ENCODE measurements around the gene SYNE1. TPM values are rescaled to one million over a fixed set of nuclear protein-coding genes. Genes with fewer than 3 reads are reported as not detected.

SYNE1 gene
- polyA plus RNA-seq, 1 donor from 2014 or later: 38.5 TPM

DNA sequence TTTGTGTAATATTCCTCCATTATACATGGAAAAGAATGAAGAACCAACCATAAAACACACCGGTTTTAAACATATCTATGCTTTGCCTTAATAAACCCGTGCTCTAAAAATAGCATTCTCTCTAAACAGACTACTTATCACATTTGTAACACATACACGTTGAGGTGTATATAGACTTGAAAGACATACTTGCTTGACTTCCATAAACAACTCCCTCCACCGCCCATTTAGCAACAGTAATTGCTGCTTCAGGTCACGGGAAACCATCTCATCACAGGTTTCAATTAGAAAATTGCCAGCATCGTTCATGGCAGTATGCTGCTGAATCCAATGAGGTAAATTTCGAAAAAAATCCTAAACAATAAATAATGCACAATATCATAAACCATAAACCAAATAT, 174.0 kb downstream of the SYNE1 start:
- Histone ChIP-seq H3K27ac (ENCODE audit: low read length) (no peak overlapping the region), H3K9ac (ENCODE audit: low read length) (no peak overlapping the region), H3K79me2 (replicated peaks; ENCODE audit: insufficient read depth, low read length) (no peaks in the 10 kb centered on the region), H3K36me3 (ENCODE audit: insufficient read depth, low read length) (no peaks in the 10 kb centered on the region), H3K9me3 (ENCODE audit: low read length) (no peaks in the 10 kb centered on the region), H3F3A (ENCODE audit: insufficient read depth, low read length, poor library complexity, severe bottlenecking) (no peaks in the 10 kb centered on the region), H2AFZ (ENCODE audit: low read depth, low read length) (no peak overlapping the region), H3K9me2 (ENCODE audit: insufficient read depth, low read length) (no peaks in the 10 kb centered on the region), H3K4me2 (ENCODE audit: low read length) (no peak overlapping the region), H4K20me1 (ENCODE audit: insufficient read depth) (no peaks in the 10 kb centered on the region), H3K4me3 (ENCODE audit: low read length) (no peak overlapping the region), H3K27me3 (ENCODE audit: insufficient read depth, low read depth, low read length) (no peaks in the 10 kb centered on the region)
- TF ChIP-seq POLR2AphosphoS5 (IDR thresholded peaks at IDR 0.05) (no peak), TAF1 (IDR thresholded peaks at IDR 0.05; ENCODE audit: low read depth) (no peak), RAD21 (conservative IDR thresholded peaks at IDR 0.05) (no peak), EP300 (conservative IDR thresholded peaks at IDR 0.05; ENCODE audit: poor library complexity, severe bottlenecking) (no peak), MXI1 (conservative IDR thresholded peaks at IDR 0.05; ENCODE audit: poor library complexity, severe bottlenecking) (no peak), EZH2 (IDR thresholded peaks at IDR 0.05; ENCODE audit: borderline replicate concordance, insufficient read depth, low read length, poor library complexity, severe bottlenecking) (no peak), SMC3 (conservative IDR thresholded peaks at IDR 0.05; ENCODE audit: poor library complexity) (no peak)
- TF ChIP-seq, protein P1, sequence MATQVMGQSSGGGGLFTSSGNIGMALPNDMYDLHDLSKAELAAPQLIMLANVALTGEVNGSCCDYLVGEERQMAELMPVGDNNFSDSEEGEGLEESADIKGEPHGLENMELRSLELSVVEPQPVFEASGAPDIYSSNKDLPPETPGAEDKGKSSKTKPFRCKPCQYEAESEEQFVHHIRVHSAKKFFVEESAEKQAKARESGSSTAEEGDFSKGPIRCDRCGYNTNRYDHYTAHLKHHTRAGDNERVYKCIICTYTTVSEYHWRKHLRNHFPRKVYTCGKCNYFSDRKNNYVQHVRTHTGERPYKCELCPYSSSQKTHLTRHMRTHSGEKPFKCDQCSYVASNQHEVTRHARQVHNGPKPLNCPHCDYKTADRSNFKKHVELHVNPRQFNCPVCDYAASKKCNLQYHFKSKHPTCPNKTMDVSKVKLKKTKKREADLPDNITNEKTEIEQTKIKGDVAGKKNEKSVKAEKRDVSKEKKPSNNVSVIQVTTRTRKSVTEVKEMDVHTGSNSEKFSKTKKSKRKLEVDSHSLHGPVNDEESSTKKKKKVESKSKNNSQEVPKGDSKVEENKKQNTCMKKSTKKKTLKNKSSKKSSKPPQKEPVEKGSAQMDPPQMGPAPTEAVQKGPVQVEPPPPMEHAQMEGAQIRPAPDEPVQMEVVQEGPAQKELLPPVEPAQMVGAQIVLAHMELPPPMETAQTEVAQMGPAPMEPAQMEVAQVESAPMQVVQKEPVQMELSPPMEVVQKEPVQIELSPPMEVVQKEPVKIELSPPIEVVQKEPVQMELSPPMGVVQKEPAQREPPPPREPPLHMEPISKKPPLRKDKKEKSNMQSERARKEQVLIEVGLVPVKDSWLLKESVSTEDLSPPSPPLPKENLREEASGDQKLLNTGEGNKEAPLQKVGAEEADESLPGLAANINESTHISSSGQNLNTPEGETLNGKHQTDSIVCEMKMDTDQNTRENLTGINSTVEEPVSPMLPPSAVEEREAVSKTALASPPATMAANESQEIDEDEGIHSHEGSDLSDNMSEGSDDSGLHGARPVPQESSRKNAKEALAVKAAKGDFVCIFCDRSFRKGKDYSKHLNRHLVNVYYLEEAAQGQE (IDR thresholded peaks at IDR 0.05; ENCODE audit: borderline replicate concordance): no peak
- TF ChIP-seq, protein P2, sequence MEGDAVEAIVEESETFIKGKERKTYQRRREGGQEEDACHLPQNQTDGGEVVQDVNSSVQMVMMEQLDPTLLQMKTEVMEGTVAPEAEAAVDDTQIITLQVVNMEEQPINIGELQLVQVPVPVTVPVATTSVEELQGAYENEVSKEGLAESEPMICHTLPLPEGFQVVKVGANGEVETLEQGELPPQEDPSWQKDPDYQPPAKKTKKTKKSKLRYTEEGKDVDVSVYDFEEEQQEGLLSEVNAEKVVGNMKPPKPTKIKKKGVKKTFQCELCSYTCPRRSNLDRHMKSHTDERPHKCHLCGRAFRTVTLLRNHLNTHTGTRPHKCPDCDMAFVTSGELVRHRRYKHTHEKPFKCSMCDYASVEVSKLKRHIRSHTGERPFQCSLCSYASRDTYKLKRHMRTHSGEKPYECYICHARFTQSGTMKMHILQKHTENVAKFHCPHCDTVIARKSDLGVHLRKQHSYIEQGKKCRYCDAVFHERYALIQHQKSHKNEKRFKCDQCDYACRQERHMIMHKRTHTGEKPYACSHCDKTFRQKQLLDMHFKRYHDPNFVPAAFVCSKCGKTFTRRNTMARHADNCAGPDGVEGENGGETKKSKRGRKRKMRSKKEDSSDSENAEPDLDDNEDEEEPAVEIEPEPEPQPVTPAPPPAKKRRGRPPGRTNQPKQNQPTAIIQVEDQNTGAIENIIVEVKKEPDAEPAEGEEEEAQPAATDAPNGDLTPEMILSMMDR (IDR thresholded peaks at IDR 0.05; ENCODE audit: poor library complexity, severe bottlenecking): no peak

DNA sequence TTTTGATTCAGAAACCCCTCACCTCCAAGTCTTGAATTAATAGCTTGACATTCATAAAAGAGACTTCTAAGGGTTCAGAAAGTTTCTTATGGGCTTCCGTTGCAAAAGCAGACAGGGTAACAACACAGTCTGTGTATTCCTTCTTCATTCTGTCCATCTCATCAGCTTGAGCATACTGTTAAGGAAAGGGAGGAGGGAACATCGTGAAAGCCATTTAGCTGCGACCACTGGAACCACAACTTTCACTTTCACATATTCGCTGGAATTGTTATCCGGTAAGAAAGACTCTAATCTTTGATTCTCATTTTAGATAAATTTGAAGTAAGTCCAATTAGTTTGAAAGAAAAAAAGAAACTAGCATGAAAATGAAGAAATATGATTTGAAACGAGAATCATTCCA, 174.4 kb downstream of the SYNE1 start:
- H3K9ac ChIP-seq (ENCODE audit: low read length): no peak overlapping the region

More for the DNA sequence above, 174.4 kb downstream of the SYNE1 start:
- Histone ChIP-seq H3K79me2 (replicated peaks; ENCODE audit: insufficient read depth, low read length) (no peaks in the 10 kb centered on the region), H3K36me3 (ENCODE audit: insufficient read depth, low read length) (no peaks in the 10 kb centered on the region), H3K4me3 (ENCODE audit: low read length) (no peak overlapping the region), H3K4me2 (ENCODE audit: low read length) (no peak overlapping the region), H3K27ac (ENCODE audit: low read length) (no peak overlapping the region), H4K20me1 (ENCODE audit: insufficient read depth) (no peaks in the 10 kb centered on the region), H3K27me3 (ENCODE audit: insufficient read depth, low read depth, low read length) (no peaks in the 10 kb centered on the region), H3K9me3 (ENCODE audit: low read length) (no peaks in the 10 kb centered on the region), H2AFZ (ENCODE audit: low read depth, low read length) (no peak overlapping the region), H3F3A (ENCODE audit: insufficient read depth, low read length, poor library complexity, severe bottlenecking) (no peaks in the 10 kb centered on the region), H3K9me2 (ENCODE audit: insufficient read depth, low read length) (no peaks in the 10 kb centered on the region)
- no peak for TF ChIP-seq TAF1 (IDR thresholded peaks at IDR 0.05; ENCODE audit: low read depth)
- TF ChIP-seq, protein P2 (IDR thresholded peaks at IDR 0.05; ENCODE audit: poor library complexity, severe bottlenecking): no peak
- no peak for TF ChIP-seq EZH2 (IDR thresholded peaks at IDR 0.05; ENCODE audit: borderline replicate concordance, insufficient read depth, low read length, poor library complexity, severe bottlenecking)
- no peak for TF ChIP-seq MXI1 (conservative IDR thresholded peaks at IDR 0.05; ENCODE audit: poor library complexity, severe bottlenecking)
- TF ChIP-seq, protein P1 (IDR thresholded peaks at IDR 0.05; ENCODE audit: borderline replicate concordance): no peak
- TF ChIP-seq RAD21 (conservative IDR thresholded peaks at IDR 0.05): no peak
- TF ChIP-seq EP300 (conservative IDR thresholded peaks at IDR 0.05; ENCODE audit: poor library complexity, severe bottlenecking): no peak
- TF ChIP-seq POLR2AphosphoS5 (IDR thresholded peaks at IDR 0.05): no peak
- TF ChIP-seq SMC3 (conservative IDR thresholded peaks at IDR 0.05; ENCODE audit: poor library complexity): no peak
